NCI-H1436 (cell line): ENCODE results near the gene CERS4.
"Not testable (repeated sequence)": the region's sequence is repeated elsewhere in the genome, so short reads cannot be mapped to it uniquely, and the experiment has no call there.

ENCODE experiments used
- DNase-seq: peaks from one replicate; lab custom pipeline; 2025; lab: John Stamatoyannopoulos, UW

The CERS4 gene

DNA sequence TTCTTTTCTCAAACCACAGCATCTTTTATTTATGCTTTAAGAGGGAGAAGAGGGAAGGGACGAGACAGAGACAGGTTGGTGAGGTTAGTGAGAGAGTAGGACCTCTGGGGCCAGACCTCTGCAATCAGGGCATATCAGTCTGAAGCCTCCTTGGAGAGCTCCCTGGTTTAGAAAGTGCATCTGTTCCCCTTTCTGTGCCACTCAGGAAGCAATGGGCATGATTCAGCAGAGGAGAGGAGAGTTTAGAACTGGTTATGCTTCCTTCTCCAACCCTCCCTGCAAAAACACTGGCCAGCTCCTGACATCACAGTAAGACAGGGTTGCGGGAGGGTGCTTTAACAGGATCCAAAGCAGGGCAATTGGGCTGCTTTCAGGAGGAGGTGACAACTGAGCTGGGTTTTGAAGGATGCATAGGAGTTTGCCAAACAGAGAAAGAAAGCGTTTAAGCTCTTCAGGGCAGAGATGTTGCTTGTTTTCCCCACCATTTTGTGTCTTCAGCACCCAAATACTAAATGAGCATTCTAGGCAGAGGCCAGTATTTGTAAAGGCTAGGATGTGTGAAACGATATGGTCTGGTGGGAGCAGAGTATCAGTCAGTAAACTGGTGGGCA lies 33.1 kb downstream of the CERS4 start:
- no peak for DNase-seq

DNA sequence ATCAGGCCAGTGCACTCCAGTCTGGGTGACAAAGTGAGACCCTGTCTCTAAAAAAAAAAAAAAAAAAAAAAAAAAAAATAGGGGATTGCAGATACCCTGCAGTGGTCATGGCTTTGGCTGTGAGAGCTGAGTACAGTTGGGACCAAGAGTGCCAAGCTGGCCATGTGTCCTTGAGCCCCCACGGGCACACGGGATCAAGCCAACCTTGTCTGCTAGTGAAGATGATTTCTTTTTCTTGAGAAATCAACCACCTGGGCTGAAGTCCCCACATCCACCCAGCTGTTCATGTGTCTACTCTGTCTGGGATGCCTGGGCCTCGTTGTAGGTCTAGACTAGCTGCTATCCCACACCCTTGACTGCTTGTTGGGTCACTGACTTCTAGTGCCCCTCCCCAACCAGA lies 34.0 kb downstream of the CERS4 start:
- DNase-seq, result no peak

DNA sequence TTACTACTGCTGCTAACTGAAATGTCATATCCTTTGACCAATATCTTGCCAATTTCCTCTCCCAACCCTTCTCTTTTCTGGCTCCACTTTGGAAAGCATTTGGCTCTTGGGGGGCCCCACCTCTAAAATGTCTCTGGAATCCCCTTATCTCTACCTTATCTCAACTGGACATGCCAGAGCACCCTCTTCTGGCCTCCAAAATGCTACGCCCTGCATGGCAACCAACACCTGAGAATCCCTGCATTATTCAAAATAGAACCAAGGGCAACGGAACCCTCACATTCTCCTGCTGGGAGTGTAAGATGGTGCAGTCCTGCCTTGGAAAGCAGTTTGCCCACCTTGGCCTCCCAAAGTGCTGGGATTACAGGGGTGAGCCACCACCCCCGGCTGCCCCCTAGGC lies 35.3 kb downstream of the CERS4 start:
- DNase-seq, result no peak

DNA sequence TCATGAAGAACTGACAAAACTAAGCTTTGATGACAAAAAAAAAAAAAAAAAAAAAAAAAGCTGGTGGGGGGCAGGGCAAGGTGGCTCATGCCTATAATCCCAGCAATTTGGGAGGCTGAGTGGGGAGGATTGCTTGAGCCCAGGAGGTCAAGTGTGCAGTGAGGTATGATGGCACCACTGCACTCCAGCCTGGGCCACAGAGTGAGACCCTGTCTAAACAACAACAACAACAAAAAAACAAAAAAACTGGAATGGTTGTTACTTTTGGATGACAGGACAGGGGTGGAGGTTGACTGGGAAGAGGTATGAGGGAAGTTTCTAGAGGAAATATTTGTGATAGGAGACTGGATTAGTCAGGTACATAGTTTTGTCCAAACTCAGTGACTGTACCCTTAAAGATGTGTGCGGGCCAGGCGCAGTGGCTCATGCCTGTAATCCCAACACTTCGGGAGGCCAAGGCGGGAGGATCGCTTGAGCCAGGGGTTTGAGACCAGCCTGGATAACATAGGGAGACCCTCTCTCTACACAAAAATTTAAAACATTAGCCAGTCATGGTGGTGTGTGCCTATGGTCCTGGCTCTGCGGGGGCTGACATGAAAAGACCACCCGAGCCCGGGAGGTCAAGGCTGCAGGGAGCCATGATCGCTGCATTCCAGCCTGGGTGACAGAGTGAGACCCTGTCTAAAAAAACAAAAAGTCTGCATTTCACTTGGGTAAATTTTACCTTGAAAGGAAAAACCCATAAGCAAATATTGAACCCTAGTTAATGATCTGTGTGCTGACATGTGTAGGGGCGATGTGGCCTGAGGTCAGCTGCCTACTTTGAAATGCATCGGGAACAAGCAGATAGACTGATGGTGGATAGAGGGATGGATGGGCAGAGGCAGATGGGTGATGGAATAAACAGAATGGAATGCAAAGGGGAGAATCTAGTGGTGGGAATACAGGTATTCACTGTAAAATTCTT lies 37.0 kb downstream of the CERS4 start:
- no peak for DNase-seq

DNA sequence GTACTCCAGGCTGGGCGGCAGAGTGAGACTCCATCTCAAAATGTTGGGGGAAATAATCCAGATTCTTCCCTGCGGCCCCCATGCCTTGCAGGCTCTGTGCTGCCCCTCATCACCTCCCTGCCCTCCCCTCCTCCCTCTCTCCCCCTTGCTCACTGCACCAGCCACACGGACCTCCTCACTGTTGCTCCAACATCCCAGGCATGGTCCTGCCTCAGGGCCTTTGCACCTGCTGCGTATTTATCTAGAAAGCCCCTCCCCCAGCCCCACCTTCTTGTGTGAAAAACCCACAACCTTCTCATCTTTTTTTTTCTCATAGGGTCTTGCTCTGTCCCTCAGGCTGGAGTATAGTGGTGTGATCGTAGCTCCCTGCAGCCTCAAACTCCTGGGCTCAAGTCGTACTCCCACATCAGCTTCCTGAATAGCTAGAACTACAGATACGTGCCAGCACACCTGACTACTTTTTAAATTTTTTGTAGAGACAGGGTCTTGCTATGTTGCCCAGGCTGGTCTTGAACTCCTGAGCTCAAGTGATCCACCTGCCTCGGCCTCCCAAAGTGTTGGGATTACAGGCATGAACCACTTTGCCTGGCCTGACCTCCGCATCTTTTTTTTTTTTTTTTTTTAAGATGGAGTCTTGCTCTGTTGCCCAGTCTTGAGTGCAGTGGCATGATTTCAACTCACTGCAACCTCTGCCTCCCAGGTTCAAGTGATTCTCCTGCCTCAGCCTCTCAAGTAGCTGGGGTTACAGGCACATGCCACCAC lies 38.1 kb downstream of the CERS4 start:
- DNase-seq, result not testable (repeated sequence)

DNA sequence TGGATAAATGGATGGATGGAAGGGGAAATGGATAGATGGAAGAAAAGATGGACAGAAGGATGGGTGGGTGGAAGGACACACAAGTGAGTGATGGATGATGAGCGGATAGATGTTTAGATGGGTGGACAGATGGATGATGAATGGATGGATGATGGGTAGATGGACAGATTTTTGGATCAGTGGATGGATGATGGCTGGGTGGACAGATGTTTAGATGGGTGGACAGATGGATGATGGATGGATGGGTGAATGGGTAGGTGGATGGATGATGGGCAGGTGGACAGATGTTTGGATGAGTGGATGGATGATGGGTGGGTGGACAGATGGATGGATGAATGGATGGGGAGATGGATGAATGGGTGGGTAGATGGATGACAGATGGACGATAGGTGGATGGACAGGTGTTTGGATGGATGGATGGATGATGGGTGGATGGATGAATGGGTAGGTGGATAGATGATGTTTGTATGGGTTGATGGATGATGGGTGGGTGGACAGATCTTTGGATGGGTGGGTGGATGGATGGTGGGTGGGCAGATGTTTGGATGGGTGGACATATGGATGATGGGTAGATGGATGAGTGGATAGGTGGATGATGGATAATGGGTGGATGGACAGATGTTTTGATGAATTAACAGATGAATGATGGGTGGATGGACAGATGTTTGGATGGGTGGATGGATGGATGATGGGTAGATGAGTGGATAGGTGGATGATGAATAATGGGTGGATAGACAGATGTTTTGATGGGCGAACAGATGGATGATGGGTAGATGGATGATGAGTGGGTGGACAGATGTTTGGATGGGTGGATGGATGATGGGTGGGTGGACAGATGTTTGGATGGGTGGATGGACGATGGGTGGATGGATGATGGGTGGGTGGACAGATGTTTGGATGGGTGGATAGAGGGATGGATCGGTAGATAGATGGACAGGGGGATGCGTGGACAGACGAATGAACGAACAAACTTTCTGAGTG lies 39.5 kb downstream of the CERS4 start:
- no peak for DNase-seq

DNA sequence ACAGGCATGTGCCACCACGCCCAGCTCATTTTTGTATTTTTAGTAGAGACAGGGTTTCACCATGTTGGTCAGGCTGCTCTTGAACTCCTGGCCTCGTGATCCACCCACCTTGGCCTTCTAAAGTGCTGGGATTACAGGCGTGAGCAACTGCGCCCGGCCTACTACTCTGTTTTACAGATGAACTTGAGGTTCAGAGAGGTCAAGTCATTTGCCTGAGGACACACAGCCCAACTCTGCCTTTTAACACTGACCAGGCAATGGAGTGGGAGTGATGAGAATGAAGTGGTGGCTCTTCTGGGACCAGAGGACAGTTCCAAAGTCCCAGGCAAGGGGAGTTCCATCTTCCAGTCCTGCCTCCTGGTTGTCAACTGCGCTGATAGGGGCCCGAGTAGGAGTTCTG lies 41.4 kb downstream of the CERS4 start:
- DNase-seq, result no peak

DNA sequence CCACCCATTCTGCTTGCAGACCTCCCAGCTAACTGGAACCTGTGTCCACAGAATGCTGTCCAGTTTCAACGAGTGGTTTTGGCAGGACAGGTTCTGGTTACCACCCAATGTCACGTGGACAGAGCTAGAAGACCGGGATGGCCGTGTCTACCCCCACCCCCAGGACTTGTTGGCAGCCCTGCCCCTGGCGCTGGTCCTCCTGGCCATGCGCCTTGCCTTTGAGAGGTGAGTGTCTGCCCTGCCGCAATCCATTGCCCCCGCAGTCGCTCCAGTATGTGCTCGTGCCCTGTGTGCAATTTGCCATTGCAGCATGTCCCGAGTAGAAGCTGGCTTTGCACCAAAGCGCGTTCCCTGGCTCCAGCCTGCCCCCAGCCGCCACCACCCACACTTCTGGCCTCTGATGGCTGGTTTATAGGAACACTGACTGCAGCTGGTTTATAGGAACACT lies 41.9 kb downstream of the CERS4 start:
- DNase-seq, result no peak

DNA sequence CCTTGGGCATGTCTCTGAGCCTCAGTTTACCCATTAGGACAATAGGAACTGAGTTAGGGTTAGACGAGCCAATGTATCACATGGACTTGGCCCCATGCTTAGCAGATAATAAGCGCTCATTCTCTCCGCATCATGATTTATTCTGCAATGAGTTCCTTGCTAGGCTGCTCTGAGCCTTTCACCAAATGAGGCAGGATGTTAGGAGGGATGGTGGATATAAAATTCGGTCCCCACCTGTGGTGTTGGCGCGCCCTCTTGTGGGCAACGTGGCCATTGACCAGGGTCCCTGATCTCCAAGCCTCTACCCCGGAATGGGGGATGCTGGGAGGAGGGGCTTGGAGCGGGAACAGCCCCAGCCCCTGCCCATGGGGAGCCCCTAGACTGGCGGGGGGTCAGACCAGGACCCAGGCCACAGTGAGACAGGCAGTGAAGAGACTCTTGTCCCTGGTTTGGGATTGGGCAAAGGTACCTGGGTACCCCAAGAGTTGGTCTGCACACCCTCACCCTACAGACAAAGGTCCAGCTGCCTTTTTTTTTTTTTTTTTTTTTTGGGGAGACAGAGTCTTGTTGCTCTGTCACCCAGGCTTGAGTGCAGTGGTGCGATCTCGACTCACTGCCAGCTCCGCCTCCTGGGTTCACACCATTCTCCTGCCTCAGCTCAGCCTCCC lies 43.9 kb downstream of the CERS4 start:
- peak; percentile 84 for DNase-seq

DNA sequence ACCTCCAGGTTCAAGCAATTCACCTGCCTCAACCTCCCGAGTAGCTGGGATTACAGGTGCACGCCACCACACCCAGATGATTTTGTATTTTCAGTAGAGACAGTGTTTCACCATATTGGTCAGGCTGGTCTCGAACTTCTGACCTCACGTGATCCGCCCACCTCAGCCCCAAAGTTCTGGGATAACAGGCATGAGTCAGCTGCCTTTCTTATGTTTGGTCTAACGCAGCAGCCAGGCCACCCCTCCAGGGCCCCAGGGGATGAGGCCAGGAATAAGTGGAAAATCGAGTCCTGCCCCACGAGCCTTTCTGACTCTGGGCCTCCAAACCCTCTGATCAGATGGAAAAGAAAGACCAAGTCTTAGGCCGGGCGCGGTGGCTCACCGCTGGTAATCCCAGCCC lies 44.5 kb downstream of the CERS4 start:
- DNase-seq, result no peak

DNA sequence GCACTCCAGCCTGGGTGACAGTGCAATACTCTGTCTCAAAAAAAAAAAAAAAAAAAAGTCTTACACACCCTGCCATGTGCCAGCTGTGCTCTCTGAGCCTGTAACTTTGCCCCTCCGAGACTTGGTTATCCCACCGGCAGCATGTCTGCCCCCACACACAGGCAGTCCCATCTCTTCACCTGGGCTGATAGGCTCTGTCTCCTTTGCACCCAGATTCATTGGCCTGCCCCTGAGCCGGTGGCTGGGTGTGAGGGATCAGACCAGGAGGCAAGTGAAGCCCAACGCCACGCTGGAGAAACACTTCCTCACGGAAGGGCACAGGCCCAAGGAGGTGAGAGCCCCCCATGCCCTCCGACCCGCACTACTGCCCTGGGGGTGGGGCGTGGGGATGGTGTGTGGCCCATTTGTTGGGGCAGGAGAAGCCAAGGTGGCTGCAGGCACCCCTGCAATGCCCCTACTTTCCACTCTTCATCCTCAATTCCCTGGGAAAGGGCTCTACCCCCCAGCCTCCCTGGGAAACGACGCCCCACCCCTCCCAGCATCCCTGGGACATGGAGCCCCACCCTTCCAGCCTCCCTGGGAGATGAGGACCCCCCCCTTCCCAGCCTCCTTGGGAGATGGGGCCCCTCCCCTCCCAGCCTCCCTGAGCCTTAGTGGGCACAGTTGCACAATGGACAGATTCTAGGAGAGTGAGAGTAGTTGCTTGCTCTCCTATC lies 45.3 kb downstream of the CERS4 start:
- DNase-seq, result no peak

DNA sequence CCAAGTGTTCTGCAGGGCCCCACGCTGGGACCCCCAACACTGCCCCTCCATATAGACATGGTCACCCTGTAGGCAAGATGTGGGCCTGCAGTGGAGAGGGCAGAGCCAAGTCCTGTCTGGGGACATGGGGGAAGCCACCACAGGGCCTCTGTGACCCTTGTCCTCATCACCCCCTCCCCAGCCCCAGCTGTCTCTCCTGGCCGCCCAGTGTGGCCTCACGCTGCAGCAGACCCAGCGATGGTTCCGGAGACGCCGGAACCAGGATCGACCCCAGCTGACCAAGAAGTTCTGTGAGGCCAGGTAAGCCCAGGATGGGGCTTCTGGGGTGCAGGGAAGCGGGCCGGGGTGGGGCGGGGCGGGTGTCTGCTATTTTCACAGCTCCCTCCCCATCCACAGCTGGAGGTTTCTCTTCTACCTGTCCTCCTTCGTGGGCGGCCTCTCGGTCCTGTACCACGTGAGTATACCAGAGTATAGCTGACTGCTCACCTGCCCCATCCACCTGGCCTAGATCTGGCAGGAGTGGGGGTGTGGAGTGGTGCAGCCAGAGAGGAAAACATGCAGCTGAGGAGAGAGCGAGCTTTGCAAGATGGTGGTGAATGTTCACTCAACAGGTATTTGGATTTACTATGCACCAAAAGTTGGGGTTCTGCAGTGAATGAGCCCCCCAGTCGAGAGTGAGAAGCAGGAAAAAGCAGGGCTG lies 46.4 kb downstream of the CERS4 start:
- DNase-seq, result no peak

DNA sequence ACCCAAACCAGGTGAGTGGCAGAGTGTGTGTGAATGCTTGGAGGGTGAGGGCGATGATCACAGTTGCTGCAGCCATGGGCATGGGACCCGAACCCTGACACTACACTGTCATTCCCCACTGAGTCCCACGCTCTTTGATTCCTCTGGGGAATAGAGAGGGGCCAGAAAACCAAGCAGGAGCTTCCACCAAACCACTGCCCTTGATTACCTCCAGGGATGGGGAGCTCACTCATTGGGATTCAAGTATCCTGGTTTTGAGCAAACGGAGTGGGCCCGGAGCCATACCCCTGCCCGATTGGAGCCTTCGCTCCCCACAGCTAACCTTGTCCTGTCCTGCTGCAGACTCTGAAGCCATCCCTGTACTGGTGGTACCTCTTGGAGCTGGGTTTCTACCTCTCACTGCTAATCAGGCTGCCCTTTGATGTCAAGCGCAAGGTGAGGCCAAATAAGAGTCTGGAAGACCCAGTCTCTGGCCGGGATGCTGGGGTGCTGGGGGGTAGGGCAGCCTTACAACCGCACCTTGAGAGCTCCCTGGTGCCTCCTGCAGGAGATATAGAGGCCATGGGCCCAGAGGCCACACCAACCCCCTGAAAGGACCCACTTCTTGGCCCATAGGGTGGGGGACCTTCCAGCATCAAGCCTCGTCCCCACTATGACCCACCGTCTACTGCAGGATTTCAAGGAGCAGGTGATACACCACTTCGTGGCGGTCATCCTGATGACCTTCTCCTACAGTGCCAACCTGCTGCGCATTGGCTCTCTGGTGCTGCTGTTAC lies 47.3 kb downstream of the CERS4 start:
- DNase-seq, result no peak

DNA sequence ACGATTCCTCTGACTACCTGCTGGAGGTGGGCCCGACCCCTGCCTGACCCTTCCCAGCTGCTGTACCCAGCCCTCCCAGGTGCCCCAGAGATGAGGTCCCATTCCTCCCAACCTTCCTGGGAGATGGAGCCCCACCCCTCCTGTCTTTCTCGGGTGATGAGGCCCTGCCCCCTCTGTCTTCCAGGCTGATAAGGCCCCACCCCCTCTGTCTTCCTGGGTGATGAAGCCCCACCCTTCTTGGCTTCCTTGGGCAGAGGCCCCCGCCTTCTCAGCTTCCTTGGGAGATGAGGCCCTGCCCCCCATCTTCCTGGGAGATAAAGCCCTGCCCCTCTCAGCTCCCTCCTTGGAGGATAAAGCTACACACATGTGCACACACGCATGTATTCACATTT lies 47.9 kb downstream of the CERS4 start:
- no peak for DNase-seq

DNA sequence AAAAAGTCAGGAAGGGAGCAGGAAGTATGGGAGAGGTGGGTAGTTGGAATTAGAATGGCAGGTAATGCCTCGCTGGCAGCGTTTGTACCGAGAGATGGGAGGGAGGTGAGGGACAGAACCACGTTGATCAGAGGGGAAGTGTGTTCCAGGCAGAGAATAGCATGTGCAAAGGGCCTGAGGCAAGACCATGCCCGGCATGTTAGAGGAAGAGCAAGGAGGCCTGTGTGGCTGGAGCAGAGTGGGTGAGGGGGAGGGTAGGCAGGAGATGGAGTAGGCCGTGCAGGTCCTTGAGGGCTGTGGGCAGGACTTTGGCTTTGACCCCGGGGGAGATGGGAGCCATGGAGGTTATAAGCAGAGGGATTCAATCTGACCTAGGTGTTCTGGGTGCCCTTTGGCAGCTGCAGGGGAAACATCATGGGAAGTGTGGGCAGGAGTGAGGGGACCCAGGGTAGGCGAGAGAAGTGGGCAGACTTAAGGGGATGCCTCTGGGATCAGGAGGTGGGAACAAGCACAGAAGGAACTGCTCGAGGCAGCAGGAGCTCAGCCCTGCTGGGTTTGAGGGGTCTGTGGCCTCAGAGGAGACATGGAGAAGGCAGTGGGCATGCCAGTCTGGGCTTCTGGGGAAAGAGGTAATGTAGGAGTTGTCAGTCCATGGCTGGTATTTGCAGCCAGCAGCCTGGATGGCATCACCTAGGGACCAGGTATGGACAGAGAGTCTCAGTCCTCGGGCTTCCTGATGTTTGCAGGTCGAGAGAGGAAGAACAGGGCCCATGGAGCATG lies 50.2 kb downstream of the CERS4 start:
- DNase-seq, result no peak

DNA sequence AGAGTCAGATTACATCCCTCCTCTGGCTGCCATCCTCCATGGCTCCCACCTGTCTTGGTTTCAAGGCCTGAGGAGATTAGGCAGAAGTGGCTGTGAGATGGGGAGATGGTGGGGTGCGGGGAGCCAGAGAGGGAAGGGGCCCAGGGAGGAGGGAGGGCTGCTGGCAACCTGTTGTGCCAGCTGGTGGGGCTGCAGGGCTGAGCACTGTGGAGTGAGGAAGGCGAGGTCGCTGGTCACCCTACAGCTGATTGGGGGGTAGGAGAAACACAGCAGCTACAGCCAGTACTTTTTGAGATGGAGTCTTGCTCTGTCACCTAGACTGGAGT lies 50.7 kb downstream of the CERS4 start:
- no peak for DNase-seq

DNA sequence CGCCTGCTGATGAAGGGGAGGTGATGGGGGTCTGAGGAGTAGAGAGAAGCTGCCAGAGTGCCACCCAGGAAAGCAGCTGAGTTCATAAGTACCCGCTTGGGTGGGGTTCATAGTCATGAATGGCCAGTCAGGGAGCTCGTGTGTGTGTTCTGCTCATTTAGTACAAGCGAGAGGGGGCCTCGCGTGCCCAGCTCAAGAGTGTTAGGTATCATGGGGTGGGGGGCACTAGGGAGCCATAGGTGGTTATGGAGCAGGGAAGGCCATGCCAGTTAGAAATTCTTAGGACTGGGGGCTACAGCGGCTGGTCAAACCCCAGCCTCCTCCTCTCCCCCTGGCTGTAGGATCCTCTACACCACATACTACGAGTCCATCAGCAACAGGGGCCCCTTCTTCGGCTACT lies 52.2 kb downstream of the CERS4 start:
- DNase-seq, result no peak

DNA sequence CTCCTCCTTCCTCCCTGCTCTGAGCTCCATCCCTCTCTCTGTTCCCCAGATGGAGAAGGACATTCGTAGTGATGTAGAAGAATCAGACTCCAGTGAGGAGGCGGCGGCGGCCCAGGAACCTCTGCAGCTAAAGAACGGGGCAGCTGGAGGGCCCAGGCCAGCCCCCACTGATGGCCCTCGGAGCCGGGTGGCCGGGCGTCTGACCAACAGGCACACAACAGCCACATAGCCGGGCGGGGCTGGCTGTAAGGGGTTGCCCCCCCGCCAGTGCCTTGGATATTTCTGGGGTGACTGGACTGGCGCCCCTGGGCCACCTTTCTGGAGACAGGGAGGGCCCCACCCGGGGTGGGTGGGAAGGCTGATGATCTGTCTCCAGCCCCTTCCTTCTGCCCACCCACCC lies 52.7 kb downstream of the CERS4 start:
- no peak for DNase-seq
